Measurements from ENCODE around the gene IQCF5.
"Not testable (repeated sequence)": the region's sequence is repeated elsewhere in the genome, so short reads cannot be mapped to it uniquely, and the experiment has no call there.

IQCF5 gene

GRCh38 chr3:51869304-51869703 lies 6.1 kb downstream of the IQCF5 start:
- TF ChIP-seq ZNF274 (IDR thresholded peaks at IDR 0.05; ENCODE audit: low read depth, low read length): no peak
- no peak for TF ChIP-seq SUZ12 (IDR thresholded peaks at IDR 0.05; ENCODE audit: extremely low read depth, insufficient read depth, insufficient read length)
- no peak for TF ChIP-seq YY1 (IDR thresholded peaks at IDR 0.05; ENCODE audit: insufficient read depth, insufficient read length)

DNA sequence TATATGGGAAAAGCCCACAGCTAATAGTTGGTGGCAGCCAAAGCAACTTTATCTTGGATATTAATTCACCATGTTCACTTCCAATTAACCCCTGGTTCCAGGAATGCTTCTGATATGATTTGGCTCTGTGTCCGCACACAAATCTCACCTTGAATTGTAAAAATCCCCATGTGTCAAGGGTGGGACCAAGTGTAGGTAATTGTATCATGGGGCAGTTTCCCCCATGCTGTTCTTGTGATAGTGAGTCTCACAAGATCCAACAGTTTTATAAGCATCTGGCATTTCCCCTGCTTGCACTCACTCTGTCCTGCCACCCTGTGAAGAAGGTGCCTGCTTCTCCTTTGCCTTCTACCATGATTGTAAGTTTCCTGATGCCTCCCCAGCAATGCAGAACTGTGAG lies 6.5 kb downstream of the IQCF5 start:
- DNase-seq (ENCODE audit: low read depth, low spot score); H3K36me3 ChIP-seq (ENCODE audit: insufficient read depth, insufficient read length, low read length); H3K9me3 ChIP-seq (ENCODE audit: insufficient read depth, low read length); H3K27me3 ChIP-seq (ENCODE audit: insufficient read depth, insufficient read length); H3K4me3 ChIP-seq (ENCODE audit: insufficient read length, low read depth); H3K4me1 ChIP-seq (ENCODE audit: insufficient read depth, insufficient read length); H3K9ac ChIP-seq (ENCODE audit: insufficient read length, low read depth): not testable (repeated sequence)

More at GRCh38 chr3:51869304-51869703, 6.1 kb downstream of the IQCF5 start:
- Histone ChIP-seq H3K4me3 (ENCODE audit: insufficient read length, low read depth) (no peak overlapping the region), H3K9me3 (ENCODE audit: insufficient read depth, low read length) (no peaks in the 10 kb centered on the region), H3K27me3 (ENCODE audit: insufficient read depth, insufficient read length) (peaks cover 4% of the 10 kb centered on the region), H3K4me1 (ENCODE audit: insufficient read depth, insufficient read length) (no peaks in the 10 kb centered on the region), H3K36me3 (ENCODE audit: insufficient read depth, insufficient read length, low read length) (no peaks in the 10 kb centered on the region), H3K9ac (ENCODE audit: insufficient read length, low read depth) (no peak overlapping the region)
- no peak for DNase-seq (ENCODE audit: low read depth, low spot score)

DNA sequence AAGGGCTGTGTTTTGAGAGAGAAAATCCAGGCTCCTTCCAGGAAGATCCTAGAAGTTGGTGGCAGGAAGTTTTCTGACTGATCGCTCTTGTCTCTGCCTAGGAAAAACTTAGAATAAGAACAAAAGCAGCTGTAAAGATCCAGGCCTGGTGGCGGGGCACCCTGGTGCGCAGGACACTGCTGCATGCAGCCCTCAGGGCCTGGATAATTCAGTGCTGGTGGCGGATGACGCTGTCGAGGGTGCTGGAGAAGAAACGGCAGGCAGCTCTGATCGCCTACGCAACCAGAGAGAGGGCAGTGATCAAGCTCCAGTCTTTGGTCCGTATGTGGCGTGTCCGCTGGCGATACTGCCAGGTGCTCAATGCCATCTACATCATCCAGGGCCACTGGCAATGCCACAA lies 12.5 kb downstream of the IQCF5 start:
- no peak for DNase-seq (ENCODE audit: low read depth, low spot score)
- Histone ChIP-seq H3K36me3 (ENCODE audit: insufficient read depth, insufficient read length, low read length) (no peaks in the 10 kb centered on the region), H3K4me1 (ENCODE audit: insufficient read depth, insufficient read length) (no peaks in the 10 kb centered on the region), H3K4me3 (ENCODE audit: insufficient read length, low read depth) (no peak overlapping the region), H3K9me3 (ENCODE audit: insufficient read depth, low read length) (peaks cover 8% of the 10 kb centered on the region; the same call in 1 of the 2 replicates), H3K27me3 (ENCODE audit: insufficient read depth, insufficient read length) (peaks cover 4% of the 10 kb centered on the region), H3K9ac (ENCODE audit: insufficient read length, low read depth) (no peak overlapping the region)
- no peak for TF ChIP-seq ZNF274 (IDR thresholded peaks at IDR 0.05; ENCODE audit: low read depth, low read length)
- no peak for TF ChIP-seq YY1 (IDR thresholded peaks at IDR 0.05; ENCODE audit: insufficient read depth, insufficient read length)
- no peak for TF ChIP-seq SUZ12 (IDR thresholded peaks at IDR 0.05; ENCODE audit: extremely low read depth, insufficient read depth, insufficient read length)

- Histone ChIP-seq H3K4me1 (ENCODE audit: insufficient read depth, insufficient read length) (no peaks in the 10 kb centered on the region), H3K9me3 (ENCODE audit: insufficient read depth, low read length) (peaks cover 19% of the 10 kb centered on the region; the same call in 1 of the 2 replicates), H3K27me3 (ENCODE audit: insufficient read depth, insufficient read length) (peaks cover 4% of the 10 kb centered on the region), H3K9ac (ENCODE audit: insufficient read length, low read depth) (no peak within 1 kb of the TSS), H3K36me3 (ENCODE audit: insufficient read depth, insufficient read length, low read length) (no peaks in the 10 kb centered on the region), H3K4me3 (ENCODE audit: insufficient read length, low read depth) (no peak within 1 kb of the TSS)
- TF ChIP-seq YY1 (IDR thresholded peaks at IDR 0.05; ENCODE audit: insufficient read depth, insufficient read length) (no peak), SUZ12 (IDR thresholded peaks at IDR 0.05; ENCODE audit: extremely low read depth, insufficient read depth, insufficient read length) (no peak), ZNF274 (IDR thresholded peaks at IDR 0.05; ENCODE audit: low read depth, low read length) (no peak)
- DNase-seq (ENCODE audit: low read depth, low spot score): no peak
Measured at GRCh38 chr3:51860703-51861665, 14.4 kb downstream of the IQCF5 start, which contains the start of gene IQCF2. TSS of gene IQCF2 (plus strand) at chr3:51861615. CDS start at chr3:51861667, 52 bp downstream.

DNA sequence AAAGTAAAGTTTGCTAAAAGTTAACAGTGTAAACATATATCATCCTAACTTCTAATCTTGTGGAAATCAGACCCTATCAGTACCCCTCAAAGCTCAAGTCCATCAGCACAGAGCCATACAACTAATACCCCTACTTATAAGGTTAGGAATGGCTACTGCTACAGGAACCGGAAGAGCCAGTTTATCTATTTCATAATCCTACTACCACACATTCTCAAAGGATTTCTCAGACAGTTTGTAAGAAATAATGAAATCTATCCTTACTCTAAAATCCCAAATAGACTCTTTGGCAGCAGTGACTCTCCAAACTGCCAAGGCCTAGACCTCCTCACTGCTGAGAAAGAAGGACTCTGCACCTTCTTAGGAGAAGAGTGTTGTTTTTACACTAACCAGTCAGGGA lies 20.0 kb downstream of the IQCF5 start:
- not testable (repeated sequence) for H3K36me3 ChIP-seq (ENCODE audit: insufficient read depth, insufficient read length, low read length); H3K4me1 ChIP-seq (ENCODE audit: insufficient read depth, insufficient read length); DNase-seq (ENCODE audit: low read depth, low spot score); H3K27me3 ChIP-seq (ENCODE audit: insufficient read depth, insufficient read length); H3K4me3 ChIP-seq (ENCODE audit: insufficient read length, low read depth); H3K9ac ChIP-seq (ENCODE audit: insufficient read length, low read depth)
- H3K9me3 ChIP-seq (ENCODE audit: insufficient read depth, low read length): peaks cover 30% of the 10 kb centered on the region; the same call in 1 of the 2 replicates

DNA sequence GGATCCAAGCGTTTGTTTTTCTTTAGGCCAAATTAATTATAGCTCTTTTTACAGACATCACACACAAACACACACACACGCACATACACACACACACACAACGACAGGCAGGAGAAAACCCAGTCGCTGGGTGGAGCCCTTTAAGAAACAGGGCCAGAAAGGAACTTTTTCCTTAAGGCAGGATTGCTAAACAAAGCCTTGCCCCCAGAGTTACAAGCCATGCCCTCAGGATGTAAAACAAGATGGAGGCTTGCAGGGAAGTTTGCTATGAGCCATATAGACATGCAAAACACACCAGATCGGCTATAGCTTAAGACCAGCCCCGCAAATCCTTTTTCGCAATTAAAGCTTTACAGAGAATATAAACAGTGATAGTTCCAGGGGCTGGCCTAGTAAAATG lies 30.3 kb downstream of the IQCF5 start:
- no peak overlapping the region for H3K9ac ChIP-seq (ENCODE audit: insufficient read length, low read depth)
- peak; percentile 65 for DNase-seq (ENCODE audit: low read depth, low spot score)
- no peaks in the 10 kb centered on the region for H3K4me1 ChIP-seq (ENCODE audit: insufficient read depth, insufficient read length)
- H3K4me3 ChIP-seq (ENCODE audit: insufficient read length, low read depth): no peak overlapping the region
- H3K36me3 ChIP-seq (ENCODE audit: insufficient read depth, insufficient read length, low read length): no peaks in the 10 kb centered on the region
- TF ChIP-seq SUZ12 (IDR thresholded peaks at IDR 0.05; ENCODE audit: extremely low read depth, insufficient read depth, insufficient read length) (no peak), YY1 (IDR thresholded peaks at IDR 0.05; ENCODE audit: insufficient read depth, insufficient read length) (peak; percentile 45)
- H3K27me3 ChIP-seq (ENCODE audit: insufficient read depth, insufficient read length): no peaks in the 10 kb centered on the region
- peaks cover 9% of the 10 kb centered on the region for H3K9me3 ChIP-seq (ENCODE audit: insufficient read depth, low read length)

DNA sequence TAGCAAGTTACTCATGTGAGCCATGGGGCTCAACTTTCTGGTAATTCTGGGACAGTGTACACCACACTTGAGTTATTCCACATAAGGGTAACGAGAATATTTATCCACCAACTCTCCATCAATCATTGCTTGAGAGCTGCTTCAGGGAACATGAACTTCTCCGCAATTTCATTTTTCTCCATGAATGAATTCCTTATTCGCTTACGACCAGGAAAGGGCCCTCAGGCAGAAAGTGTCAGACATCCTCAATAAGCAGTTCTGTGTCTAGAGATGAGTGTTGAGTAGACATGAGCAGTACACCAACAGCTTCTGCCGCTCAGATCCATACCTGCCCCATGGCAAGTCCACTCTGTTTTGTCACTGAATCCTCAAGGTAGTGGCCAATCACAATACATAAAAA lies 38.8 kb downstream of the IQCF5 start:
- no peaks in the 10 kb centered on the region for H3K36me3 ChIP-seq (ENCODE audit: insufficient read depth, insufficient read length, low read length)
- TF ChIP-seq YY1 (IDR thresholded peaks at IDR 0.05; ENCODE audit: insufficient read depth, insufficient read length) (no peak), SUZ12 (IDR thresholded peaks at IDR 0.05; ENCODE audit: extremely low read depth, insufficient read depth, insufficient read length) (no peak), ZNF274 (IDR thresholded peaks at IDR 0.05; ENCODE audit: low read depth, low read length) (no peak)
- no peak for DNase-seq (ENCODE audit: low read depth, low spot score)
- no peak overlapping the region for H3K4me3 ChIP-seq (ENCODE audit: insufficient read length, low read depth)
- H3K9ac ChIP-seq (ENCODE audit: insufficient read length, low read depth): no peak overlapping the region
- H3K27me3 ChIP-seq (ENCODE audit: insufficient read depth, insufficient read length): no peaks in the 10 kb centered on the region
- peaks cover 14% of the 10 kb centered on the region; the same call in 1 of the 2 replicates for H3K9me3 ChIP-seq (ENCODE audit: insufficient read depth, low read length)
- no peaks in the 10 kb centered on the region for H3K4me1 ChIP-seq (ENCODE audit: insufficient read depth, insufficient read length)
